ENCODE measurements around the gene SYPL2.

Gene SYPL2

DNA sequence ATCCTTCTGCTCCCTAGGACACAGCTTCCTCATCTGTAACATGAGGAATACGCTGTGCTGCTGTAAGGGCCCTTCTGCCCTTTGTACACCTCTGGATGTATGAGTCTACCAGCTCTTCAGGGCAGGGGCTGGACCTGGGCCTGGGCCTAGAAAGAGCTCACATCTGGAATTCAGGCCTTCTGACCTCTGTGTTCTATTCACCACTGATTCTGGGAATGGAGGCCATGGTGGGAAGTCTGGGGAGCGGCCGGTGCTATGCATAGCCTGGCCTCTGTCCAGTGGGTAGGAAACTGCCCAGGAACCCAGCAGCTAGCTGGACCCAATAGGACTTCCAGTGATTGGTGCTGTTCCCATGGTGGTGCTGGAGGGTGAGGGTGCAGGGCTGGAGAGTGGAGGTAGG lies 62.4 kb downstream of the SYPL2 start:
- Histone ChIP-seq H3K27me3 (ENCODE audit: insufficient read depth, poor library complexity, severe bottlenecking) (no peaks in the 10 kb centered on the region), H3K27ac (replicated peaks) (no peak overlapping the region), H3K4me3 (replicated peaks; ENCODE audit: insufficient read depth, low read length) (no peak overlapping the region)
- TF ChIP-seq POLR2AphosphoS5 (IDR thresholded peaks at IDR 0.05; ENCODE audit: low read depth) (no peak), GABPA (IDR thresholded peaks at IDR 0.05; ENCODE audit: low read depth) (no peak), SPI1 (IDR thresholded peaks at IDR 0.05; ENCODE audit: borderline replicate concordance, low read depth) (no peak)
- TF ChIP-seq, protein P1, sequence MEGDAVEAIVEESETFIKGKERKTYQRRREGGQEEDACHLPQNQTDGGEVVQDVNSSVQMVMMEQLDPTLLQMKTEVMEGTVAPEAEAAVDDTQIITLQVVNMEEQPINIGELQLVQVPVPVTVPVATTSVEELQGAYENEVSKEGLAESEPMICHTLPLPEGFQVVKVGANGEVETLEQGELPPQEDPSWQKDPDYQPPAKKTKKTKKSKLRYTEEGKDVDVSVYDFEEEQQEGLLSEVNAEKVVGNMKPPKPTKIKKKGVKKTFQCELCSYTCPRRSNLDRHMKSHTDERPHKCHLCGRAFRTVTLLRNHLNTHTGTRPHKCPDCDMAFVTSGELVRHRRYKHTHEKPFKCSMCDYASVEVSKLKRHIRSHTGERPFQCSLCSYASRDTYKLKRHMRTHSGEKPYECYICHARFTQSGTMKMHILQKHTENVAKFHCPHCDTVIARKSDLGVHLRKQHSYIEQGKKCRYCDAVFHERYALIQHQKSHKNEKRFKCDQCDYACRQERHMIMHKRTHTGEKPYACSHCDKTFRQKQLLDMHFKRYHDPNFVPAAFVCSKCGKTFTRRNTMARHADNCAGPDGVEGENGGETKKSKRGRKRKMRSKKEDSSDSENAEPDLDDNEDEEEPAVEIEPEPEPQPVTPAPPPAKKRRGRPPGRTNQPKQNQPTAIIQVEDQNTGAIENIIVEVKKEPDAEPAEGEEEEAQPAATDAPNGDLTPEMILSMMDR (IDR thresholded peaks at IDR 0.05; ENCODE audit: insufficient read depth, low read length), result no peak
- TF ChIP-seq, protein P2, sequence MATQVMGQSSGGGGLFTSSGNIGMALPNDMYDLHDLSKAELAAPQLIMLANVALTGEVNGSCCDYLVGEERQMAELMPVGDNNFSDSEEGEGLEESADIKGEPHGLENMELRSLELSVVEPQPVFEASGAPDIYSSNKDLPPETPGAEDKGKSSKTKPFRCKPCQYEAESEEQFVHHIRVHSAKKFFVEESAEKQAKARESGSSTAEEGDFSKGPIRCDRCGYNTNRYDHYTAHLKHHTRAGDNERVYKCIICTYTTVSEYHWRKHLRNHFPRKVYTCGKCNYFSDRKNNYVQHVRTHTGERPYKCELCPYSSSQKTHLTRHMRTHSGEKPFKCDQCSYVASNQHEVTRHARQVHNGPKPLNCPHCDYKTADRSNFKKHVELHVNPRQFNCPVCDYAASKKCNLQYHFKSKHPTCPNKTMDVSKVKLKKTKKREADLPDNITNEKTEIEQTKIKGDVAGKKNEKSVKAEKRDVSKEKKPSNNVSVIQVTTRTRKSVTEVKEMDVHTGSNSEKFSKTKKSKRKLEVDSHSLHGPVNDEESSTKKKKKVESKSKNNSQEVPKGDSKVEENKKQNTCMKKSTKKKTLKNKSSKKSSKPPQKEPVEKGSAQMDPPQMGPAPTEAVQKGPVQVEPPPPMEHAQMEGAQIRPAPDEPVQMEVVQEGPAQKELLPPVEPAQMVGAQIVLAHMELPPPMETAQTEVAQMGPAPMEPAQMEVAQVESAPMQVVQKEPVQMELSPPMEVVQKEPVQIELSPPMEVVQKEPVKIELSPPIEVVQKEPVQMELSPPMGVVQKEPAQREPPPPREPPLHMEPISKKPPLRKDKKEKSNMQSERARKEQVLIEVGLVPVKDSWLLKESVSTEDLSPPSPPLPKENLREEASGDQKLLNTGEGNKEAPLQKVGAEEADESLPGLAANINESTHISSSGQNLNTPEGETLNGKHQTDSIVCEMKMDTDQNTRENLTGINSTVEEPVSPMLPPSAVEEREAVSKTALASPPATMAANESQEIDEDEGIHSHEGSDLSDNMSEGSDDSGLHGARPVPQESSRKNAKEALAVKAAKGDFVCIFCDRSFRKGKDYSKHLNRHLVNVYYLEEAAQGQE (IDR thresholded peaks at IDR 0.05; ENCODE audit: insufficient replicate concordance, low read depth), result no peak
- DNase-seq (ENCODE audit: low read depth in 1 of 2, low spot score in 1 of 2), result no peak

DNA sequence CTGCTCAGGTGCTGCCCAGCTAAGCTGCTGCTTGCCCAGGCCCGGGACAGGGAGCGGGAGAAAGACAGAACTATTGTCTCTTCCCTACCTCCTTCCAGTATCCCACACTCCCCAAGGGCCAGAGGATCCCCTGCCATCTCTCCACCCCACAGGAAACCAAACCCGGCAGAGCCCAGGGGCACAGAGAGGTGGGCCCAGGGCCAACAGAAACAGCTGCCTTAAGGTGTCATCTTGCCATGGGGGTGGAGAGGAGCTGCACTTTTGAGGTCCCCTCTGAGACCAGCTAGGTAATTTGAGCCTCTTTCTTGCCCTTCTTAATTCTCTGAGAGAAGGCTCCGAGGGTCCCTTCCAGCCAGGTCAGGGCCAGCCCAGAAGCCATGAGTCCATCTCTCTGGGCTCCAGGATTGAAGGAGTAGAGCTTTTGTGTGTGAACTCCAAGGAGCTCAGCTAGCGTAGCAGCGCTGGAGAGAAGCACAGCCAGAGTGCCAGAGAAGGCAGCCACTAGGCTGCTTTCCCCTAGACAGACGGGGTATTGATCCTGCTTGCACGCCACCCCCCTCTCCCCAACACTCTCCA lies 63.6 kb downstream of the SYPL2 start:
- TF ChIP-seq SPI1 (IDR thresholded peaks at IDR 0.05; ENCODE audit: borderline replicate concordance, low read depth) (no peak), GABPA (IDR thresholded peaks at IDR 0.05; ENCODE audit: low read depth) (no peak), POLR2AphosphoS5 (IDR thresholded peaks at IDR 0.05; ENCODE audit: low read depth) (no peak)
- TF ChIP-seq, protein P2 (IDR thresholded peaks at IDR 0.05; ENCODE audit: insufficient replicate concordance, low read depth), result no peak
- TF ChIP-seq, protein P1 (IDR thresholded peaks at IDR 0.05; ENCODE audit: insufficient read depth, low read length), result no peak
- H3K27ac ChIP-seq (replicated peaks), result no peak overlapping the region
- H3K27me3 ChIP-seq (ENCODE audit: insufficient read depth, poor library complexity, severe bottlenecking), result no peaks in the 10 kb centered on the region
- no peak overlapping the region for H3K4me3 ChIP-seq (replicated peaks; ENCODE audit: insufficient read depth, low read length)
- no peak for DNase-seq (ENCODE audit: low read depth in 1 of 2, low spot score in 1 of 2)

DNA sequence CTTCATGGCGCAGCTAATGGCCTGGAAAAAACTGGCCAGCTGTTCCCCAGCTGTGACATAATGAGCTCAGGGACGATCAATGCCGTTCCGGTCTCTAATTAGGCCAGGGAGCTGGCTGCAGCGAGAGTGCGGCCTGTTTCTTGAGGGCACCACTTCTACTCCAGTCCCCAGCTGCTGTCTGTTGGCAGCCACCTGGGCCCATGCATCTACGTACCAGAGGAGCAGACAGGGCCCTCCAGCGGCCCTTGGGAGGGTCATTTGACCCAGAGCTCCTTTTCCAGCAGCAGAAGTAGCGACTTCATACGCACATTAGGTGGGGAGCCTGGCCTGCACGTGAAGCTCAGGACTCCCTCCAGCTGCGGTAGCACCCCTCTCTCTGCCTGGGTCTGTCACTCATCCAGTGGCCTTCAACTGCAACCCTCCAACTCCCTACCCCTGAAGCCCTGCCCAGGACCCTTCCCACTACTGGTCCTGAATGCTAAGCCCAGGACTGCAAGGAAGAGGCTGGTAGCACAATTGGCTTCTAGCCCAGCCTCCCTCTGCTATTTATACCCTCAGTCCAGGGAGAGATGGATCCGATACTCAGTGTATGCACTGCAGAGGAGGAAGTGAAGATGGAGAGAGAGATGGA lies 64.2 kb downstream of the SYPL2 start:
- Histone ChIP-seq H3K27me3 (ENCODE audit: insufficient read depth, poor library complexity, severe bottlenecking) (no peaks in the 10 kb centered on the region), H3K4me3 (replicated peaks; ENCODE audit: insufficient read depth, low read length) (no peak overlapping the region), H3K27ac (replicated peaks) (no peak overlapping the region)
- TF ChIP-seq GABPA (IDR thresholded peaks at IDR 0.05; ENCODE audit: low read depth) (no peak), SPI1 (IDR thresholded peaks at IDR 0.05; ENCODE audit: borderline replicate concordance, low read depth) (no peak), POLR2AphosphoS5 (IDR thresholded peaks at IDR 0.05; ENCODE audit: low read depth) (no peak)
- TF ChIP-seq, protein P2 (IDR thresholded peaks at IDR 0.05; ENCODE audit: insufficient replicate concordance, low read depth), result no peak
- TF ChIP-seq, protein P1 (IDR thresholded peaks at IDR 0.05; ENCODE audit: insufficient read depth, low read length), result no peak
- DNase-seq (ENCODE audit: low read depth in 1 of 2, low spot score in 1 of 2), result no peak
